IPS-18a (cell line): ENCODE measurements around the gene CXCL14.
A peak's percentile ranks its signal among the peaks of the same experiment; 100 is the strongest.

ENCODE experiments used
- H3K27ac ChIP-seq: one replicate; pipeline ENCODE4 v1.5.1; 2013; ENCODE audit warnings: low read length
- H3K27me3 ChIP-seq: one replicate; pipeline ENCODE4 v1.6.1; 2013; ENCODE audit warnings: mild to moderate bottlenecking, low read length; ENCODE audit not compliant: control insufficient read depth, insufficient read depth
- H3K36me3 ChIP-seq: one replicate; pipeline ENCODE4 v1.6.1; 2013; ENCODE audit warnings: low read depth, low read length; ENCODE audit not compliant: control insufficient read depth
- H3K4me1 ChIP-seq: one replicate; pipeline ENCODE4 v1.6.1; 2013; ENCODE audit warnings: low read depth, low read length; ENCODE audit not compliant: control insufficient read depth
- H3K4me3 ChIP-seq: one replicate; pipeline ENCODE4 v1.5.1; 2013; ENCODE audit warnings: low read length
- H3K9ac ChIP-seq: one replicate; pipeline ENCODE4 v1.6.1; 2013; ENCODE audit warnings: mild to moderate bottlenecking, low read length, moderate library complexity
- H3K9me3 ChIP-seq: one replicate; pipeline ENCODE4 v1.6.1; 2013; ENCODE audit warnings: low read depth, low read length; ENCODE audit not compliant: control insufficient read depth

The CXCL14 gene

DNA sequence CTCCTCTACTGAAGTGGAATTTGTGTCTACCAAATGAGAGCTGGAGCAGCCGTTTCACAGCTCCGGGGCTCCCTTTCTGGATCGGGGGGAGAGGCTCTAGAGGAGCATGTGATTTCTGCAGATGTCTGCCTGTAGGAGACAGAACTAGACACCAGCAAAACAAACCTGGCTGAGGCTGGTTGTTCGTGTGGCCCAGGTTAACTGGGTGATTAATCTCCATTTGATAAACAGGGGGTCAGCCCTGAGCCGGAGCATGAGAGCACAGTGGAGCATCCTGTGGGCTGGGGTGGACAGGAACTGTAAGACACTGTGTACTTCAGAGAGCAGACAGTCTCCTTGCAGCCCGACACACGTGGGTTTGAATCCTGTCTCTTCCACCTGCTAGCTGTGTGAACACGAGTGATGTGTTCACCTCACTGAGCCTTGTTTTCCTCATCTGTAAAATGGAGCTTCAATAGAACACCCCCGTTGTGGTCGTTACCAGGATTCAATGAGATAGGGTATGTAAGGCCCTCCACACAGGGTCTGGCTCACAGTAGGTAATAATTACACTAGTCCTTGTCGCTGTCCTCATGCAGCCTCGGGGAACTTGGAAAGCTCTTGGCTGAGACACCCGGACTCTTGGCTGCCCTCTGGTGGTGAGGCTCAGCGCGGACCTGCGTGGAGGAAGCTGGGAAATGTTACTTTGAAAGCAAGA is 12.9 kb downstream of the CXCL14 start:
- Histone ChIP-seq H3K4me1 (peaks cover 26% of the 10 kb centered on the region), H3K4me3 (peak overlapping the region; percentile 6), H3K9me3 (no peaks in the 10 kb centered on the region), H3K27me3 (peaks cover 25% of the 10 kb centered on the region), H3K9ac (no peak overlapping the region), H3K27ac (no peak overlapping the region), H3K36me3 (no peaks in the 10 kb centered on the region)

DNA sequence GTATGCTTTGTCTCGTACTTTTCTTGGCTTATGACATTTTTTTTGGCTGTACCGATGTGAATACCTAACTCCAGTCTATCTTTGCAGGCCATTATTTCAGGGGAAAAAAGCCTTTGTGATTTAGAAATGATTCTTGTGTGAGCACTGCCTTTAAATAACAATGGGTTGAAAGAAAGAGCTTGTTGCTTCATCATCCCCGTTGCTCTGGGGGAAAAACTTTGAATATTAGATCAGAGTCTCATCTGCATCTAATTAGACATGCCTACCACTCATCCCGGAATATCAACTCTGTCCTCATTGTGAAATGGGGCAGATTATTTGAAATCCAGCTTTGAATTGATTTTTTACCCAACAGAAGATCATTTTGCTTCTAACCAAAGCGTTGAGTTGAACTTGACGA is 13.5 kb downstream of the CXCL14 start:
- Histone ChIP-seq H3K9me3 (no peaks in the 10 kb centered on the region), H3K27me3 (peaks cover 25% of the 10 kb centered on the region), H3K27ac (no peak overlapping the region), H3K4me1 (peaks cover 26% of the 10 kb centered on the region), H3K36me3 (no peaks in the 10 kb centered on the region), H3K4me3 (peak overlapping the region; percentile 6), H3K9ac (no peak overlapping the region)

DNA sequence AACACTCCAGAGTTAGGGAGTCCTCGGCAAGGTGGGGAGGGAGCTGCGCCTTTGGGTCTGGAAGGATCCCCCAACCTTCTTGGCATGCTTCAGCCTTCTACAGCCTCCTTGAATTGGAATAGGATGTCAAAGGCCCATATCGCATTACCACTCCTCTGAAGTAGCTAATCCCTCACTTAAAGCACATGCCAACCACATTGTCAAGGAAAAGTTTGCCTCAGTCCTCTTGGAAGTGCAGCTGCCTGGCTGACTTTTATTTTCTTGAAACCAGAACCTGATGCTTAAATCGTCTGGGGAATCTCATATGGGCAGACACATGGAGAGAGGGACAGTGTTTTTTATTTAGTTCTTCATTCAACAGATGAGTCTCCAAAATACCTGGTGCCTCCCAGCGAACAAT is 14.5 kb downstream of the CXCL14 start:
- no peak overlapping the region for H3K4me3 ChIP-seq
- no peaks in the 10 kb centered on the region for H3K9me3 ChIP-seq
- no peak overlapping the region for H3K9ac ChIP-seq
- H3K27ac ChIP-seq, result no peak overlapping the region
- H3K27me3 ChIP-seq, result peaks cover 25% of the 10 kb centered on the region
- H3K36me3 ChIP-seq, result no peaks in the 10 kb centered on the region
- H3K4me1 ChIP-seq, result peaks cover 26% of the 10 kb centered on the region

DNA sequence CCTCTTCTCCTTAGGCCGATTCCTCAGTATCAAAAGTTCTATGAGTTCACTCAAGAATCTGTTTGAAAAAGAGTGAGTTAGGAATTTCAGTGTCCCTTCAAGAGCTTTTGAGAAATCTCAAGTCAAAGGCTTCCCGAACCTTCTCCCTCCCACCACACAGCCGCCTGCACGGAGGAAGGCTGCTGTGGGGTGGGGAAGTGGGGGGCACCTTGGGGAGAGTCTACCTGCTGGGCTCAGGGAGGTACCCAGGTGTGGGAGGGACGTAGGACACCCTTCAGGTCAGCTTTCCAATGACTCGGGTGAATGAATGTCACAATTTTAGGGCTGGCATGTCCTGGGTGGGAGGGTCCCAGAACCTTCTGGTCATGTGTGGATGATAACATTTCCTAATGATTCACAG is 17.5 kb downstream of the CXCL14 start:
- no peaks in the 10 kb centered on the region for H3K36me3 ChIP-seq
- peaks cover 31% of the 10 kb centered on the region for H3K27me3 ChIP-seq
- no peak overlapping the region for H3K27ac ChIP-seq
- H3K9me3 ChIP-seq, result no peaks in the 10 kb centered on the region
- H3K4me3 ChIP-seq, result no peak overlapping the region
- peaks cover 26% of the 10 kb centered on the region for H3K4me1 ChIP-seq
- H3K9ac ChIP-seq, result no peak overlapping the region

DNA sequence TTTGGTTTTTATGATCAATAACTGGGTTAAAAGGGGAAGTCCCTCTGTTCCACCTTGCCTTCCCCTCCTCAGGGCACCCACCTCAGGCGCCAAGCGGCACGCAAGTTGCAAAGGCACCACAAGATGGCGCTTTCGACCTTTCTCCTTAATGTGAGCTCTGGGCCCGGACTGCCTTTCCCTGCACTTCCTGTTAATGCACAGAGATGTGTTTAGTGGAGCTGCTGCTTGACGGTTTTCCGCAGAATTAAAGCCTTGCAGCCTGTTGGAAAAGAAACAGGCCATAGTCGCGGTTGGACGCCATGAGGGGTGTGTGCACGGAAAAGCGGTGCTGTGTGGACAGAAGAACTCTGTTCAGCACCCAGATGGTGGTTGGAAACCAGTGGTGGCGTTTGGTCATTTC is 17.9 kb downstream of the CXCL14 start:
- Histone ChIP-seq H3K4me1 (peaks cover 24% of the 10 kb centered on the region), H3K9me3 (no peaks in the 10 kb centered on the region), H3K27me3 (peaks cover 28% of the 10 kb centered on the region), H3K27ac (no peak overlapping the region), H3K36me3 (no peaks in the 10 kb centered on the region), H3K4me3 (no peak overlapping the region), H3K9ac (no peak overlapping the region)

DNA sequence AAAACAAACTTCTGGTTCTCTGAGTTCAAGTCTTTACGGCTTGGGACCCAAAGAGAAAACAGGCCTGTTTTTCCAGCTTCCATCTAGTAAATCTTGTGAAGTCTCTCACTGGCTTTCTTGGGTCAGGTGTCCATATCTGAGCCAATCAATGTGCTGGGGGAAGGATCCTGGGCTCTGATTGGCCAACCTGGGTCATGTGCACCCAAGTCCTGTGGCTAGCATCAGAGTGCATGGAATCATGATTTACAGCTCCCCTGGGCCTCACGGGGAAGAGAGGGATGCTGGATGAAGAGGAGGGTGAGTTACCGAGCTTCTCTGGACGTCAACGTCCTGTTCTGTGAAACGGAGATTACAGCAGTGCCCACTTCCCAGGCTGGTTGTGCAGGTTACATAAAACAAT is 19.4 kb downstream of the CXCL14 start:
- Histone ChIP-seq H3K27me3 (peaks cover 21% of the 10 kb centered on the region), H3K9ac (no peak overlapping the region), H3K36me3 (no peaks in the 10 kb centered on the region), H3K4me1 (peaks cover 9% of the 10 kb centered on the region), H3K27ac (no peak overlapping the region), H3K9me3 (no peaks in the 10 kb centered on the region), H3K4me3 (no peak overlapping the region)

DNA sequence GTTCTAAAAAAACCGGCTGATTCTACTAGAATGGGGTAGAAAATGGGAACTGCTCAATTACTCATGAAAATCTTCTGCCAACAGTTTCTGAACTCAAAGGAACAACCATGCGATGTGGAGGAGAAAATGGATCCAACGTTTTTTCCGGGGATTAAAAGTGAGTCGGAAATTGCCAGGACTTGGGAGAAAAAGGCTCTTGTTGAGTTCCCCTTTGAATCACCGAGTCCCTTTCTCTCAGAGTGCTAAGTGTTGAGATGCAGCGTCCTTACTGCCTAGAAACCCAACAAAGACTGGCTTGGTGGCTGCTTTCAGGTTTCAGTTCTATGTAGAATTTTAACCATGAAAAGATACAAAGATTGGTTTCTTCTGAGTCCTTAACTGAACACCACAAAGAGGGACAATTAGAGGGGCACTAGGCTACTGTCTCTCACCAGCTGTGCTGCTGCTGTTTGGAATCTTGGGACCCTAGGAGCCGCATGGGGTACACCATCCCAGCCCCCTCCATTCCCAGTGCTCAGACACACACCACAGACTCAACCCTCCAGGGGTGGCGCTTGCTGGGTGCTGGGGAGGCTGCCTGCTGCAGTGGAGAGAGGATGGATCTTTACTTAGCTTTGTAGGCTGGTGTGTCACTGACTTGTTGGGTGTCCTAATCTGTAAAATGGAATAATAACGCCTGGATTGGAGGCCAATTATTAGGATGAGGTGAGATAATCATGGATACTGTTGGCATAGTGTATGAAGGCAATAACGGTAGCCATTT is 21.5 kb downstream of the CXCL14 start:
- Histone ChIP-seq H3K4me3 (no peak overlapping the region), H3K27me3 (peaks cover 31% of the 10 kb centered on the region), H3K9me3 (no peaks in the 10 kb centered on the region), H3K36me3 (no peaks in the 10 kb centered on the region), H3K27ac (no peak overlapping the region), H3K4me1 (peaks cover 6% of the 10 kb centered on the region), H3K9ac (no peak overlapping the region)

DNA sequence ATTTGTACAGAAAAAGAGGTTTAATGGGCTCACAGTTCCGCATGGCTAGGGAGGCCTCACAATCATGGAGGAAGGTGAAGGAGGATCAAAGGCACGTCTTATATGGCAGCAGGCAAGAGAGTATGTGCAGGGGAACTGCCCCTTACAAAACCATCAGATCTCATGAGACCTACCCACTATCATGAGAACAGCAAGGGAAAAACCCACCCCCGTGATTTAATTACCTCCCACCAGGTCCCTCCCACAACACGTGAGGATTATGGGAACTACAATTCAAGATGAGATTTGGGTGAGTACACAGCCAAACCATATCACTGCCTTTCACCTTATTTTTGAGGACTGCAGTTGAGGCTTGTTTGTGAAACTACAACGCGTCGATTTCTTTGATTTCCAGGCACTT is 22.2 kb downstream of the CXCL14 start:
- Histone ChIP-seq H3K9ac (no peak overlapping the region), H3K4me3 (no peak overlapping the region), H3K4me1 (peaks cover 6% of the 10 kb centered on the region), H3K27ac (no peak overlapping the region), H3K9me3 (no peaks in the 10 kb centered on the region), H3K36me3 (no peaks in the 10 kb centered on the region), H3K27me3 (peaks cover 36% of the 10 kb centered on the region)

DNA sequence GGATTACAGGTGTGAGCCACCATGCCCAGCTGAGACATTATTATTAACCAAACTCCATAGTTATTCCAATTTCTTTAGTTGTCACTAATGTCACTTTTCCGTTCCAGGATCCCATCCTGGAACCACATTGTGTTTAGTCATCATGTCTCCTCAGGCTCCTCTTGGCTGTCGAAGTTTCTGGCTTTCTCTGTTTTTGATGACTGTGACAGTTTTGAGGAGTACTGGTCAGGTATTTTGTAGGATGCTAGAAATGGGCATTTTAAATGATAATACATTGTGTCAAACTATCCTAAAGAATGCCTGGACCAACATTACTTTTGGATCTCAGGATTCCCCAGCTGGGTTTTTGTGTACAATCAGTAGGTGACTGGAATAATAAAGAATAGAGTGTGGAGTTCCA is 23.3 kb downstream of the CXCL14 start:
- H3K27ac ChIP-seq, result no peak overlapping the region

DNA sequence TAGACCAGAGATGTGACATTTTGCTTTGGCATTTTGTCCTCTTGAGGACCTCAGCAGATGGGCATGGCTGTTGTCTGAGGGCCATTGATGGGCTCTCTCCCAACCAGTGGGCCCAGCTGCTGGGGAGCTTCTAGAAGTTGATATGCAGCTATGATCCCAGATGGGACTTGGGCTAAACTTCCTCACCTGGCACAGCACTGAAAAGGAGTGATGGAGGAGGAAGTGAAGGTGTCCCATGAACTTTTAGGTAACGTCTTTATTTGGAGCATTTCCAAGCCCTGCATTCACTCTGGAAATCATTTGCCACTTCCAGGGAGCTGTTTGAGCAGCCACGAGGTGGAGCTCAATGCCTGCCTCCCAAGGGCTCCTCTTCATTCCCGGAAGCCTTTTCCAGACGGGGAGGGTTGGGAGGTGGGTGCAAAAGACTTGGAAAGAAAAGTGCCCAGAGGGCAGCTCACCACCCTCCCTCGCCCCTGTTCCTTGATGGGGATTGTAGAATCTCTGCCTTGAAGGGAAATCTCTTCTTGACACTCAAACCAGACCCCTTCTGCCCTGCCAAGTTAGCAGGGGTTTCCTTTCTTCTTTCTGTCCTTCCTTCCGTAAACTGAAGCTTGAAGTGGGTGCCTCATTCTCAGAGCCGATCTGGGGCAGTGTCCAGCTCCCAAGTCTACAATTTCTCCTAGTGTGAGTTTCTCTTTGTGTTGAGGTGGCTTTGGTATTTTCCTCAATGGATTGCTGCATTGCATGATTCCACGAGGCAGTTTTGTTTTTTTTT is 24.9 kb downstream of the CXCL14 start:
- H3K27me3 ChIP-seq, result peaks cover 56% of the 10 kb centered on the region
- H3K4me1 ChIP-seq, result no peaks in the 10 kb centered on the region
- no peak overlapping the region for H3K9ac ChIP-seq
- H3K27ac ChIP-seq, result no peak overlapping the region
- no peaks in the 10 kb centered on the region for H3K9me3 ChIP-seq
- no peaks in the 10 kb centered on the region for H3K36me3 ChIP-seq
- H3K4me3 ChIP-seq, result no peak overlapping the region

More for the DNA sequence above, 23.3 kb downstream of the CXCL14 start:
- Histone ChIP-seq H3K36me3 (no peaks in the 10 kb centered on the region), H3K9me3 (no peaks in the 10 kb centered on the region), H3K4me1 (no peaks in the 10 kb centered on the region), H3K27me3 (peaks cover 39% of the 10 kb centered on the region), H3K9ac (no peak overlapping the region), H3K4me3 (no peak overlapping the region)

DNA sequence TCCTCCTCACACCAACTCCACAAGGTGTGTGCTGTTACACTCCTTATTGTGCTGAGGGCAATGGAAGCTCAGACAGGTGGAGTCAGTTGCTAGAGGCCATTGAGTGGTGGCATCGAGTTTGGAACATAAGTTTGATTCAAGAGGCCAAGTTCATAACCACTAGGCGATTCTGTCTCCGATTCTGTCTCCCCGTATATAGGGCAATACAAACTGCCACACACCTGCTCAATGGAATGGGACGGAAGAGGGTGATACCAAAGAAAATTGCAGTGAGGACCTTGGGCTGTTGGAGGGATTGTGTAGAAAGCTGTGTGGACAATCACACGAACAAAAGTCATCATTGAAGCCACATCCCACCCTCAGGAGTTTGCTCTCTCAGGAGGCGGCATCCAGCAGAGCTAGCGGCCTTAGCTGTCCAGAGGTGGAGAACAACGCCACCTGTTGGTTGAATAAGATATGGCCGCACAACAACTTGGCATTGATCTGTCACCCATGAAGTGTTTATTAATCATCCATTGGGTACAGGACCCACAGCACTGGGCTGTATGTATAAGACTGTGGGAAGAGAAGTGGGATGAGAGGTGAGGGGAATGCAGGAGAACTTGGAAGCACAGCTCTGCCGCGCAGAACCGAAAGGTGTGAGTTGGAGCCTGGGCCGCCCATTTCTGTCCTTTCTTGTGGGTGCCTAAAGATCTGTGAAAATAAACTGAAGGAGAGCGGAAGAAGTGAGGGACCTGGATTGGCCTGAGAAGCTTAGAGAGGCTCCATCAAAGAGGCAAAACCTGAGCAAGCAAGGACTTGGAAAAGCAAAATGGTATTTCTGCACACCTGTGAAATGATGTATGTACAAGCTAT is 27.0 kb downstream of the CXCL14 start:
- H3K9me3 ChIP-seq, result no peaks in the 10 kb centered on the region
- no peaks in the 10 kb centered on the region for H3K36me3 ChIP-seq
- H3K4me1 ChIP-seq, result no peaks in the 10 kb centered on the region
- no peak overlapping the region for H3K9ac ChIP-seq
- peaks cover 72% of the 10 kb centered on the region for H3K27me3 ChIP-seq
- H3K27ac ChIP-seq, result no peak overlapping the region
- H3K4me3 ChIP-seq, result no peak overlapping the region
